Measurements from ENCODE around the gene HNRNPA1.
"Not testable (repeated sequence)": the region's sequence is repeated elsewhere in the genome, so short reads cannot be mapped to it uniquely, and the experiment has no call there.

Gene HNRNPA1

GRCh38 chr12:54277823-54278276, 2.7 kb upstream of the HNRNPA1 start:
- no peak for DNase-seq

GRCh38 chr12:54279227-54279631, 1.3 kb upstream of the HNRNPA1 start:
- DNase-seq: no peak

- DNase-seq: peak; percentile 99
These were observed 676 bp upstream of the HNRNPA1 start, which contains the start of gene CBX5 for GRCh38 chr12:54279632-54280467. CBX5 (minus strand) TSS chr12:54280122; CDS start chr12:54257650, 22,472 bp downstream.

- DNase-seq: not testable (repeated sequence)
These were observed 724 bp downstream of the HNRNPA1 start for GRCh38 chr12:54281261-54281638.

- DNase-seq: not testable (repeated sequence)
These were observed 1.2 kb downstream of the HNRNPA1 start for GRCh38 chr12:54281694-54282093.

GRCh38 chr12:54282949-54283593, 2.5 kb downstream of the HNRNPA1 start:
- DNase-seq: peak; percentile 33

GRCh38 chr12:54284070-54284780, 3.7 kb downstream of the HNRNPA1 start:
- DNase-seq: not testable (repeated sequence)

GRCh38 chr12:54285150-54286041, 4.9 kb downstream of the HNRNPA1 start:
- no peak for DNase-seq

GRCh38 chr12:54286042-54287030, 5.8 kb downstream of the HNRNPA1 start:
- no peak for DNase-seq

- DNase-seq: no peak
These were observed 7.0 kb downstream of the HNRNPA1 start for GRCh38 chr12:54287261-54288157.

GRCh38 chr12:54292083-54292930, 11.8 kb downstream of the HNRNPA1 start:
- DNase-seq: no peak

- DNase-seq: no peak
These were observed 12.4 kb downstream of the HNRNPA1 start for GRCh38 chr12:54292931-54293241.

- peak; percentile 49 for DNase-seq
These were observed 13.8 kb downstream of the HNRNPA1 start for GRCh38 chr12:54294152-54294952.

GRCh38 chr12:54294953-54295566, 14.5 kb downstream of the HNRNPA1 start:
- no peak for DNase-seq

- no peak for DNase-seq
These were observed 16.0 kb downstream of the HNRNPA1 start for GRCh38 chr12:54296393-54297099.

- DNase-seq: no peak
These were observed 18.4 kb downstream of the HNRNPA1 start for GRCh38 chr12:54298904-54299303.
